OCI-LY1 (cell line): ENCODE results near the gene FAM9C.

ENCODE experiments used
- H2AFZ ChIP-seq: fragments of 200-600 bp; sonication (generic), shearing (Covaris generic); 2 replicates; pipeline ENCODE4 v1.6.0; 2014; ENCODE audit warnings: antibody characterized with exemption, mild to moderate bottlenecking, low read length
- H3F3A ChIP-seq: fragments of 200-600 bp; sonication (generic), shearing (Covaris generic); 2 replicates; pipeline ENCODE4 v1.6.0; 2014; ENCODE audit warnings: mild to moderate bottlenecking, antibody characterized with exemption, low read length, moderate library complexity; ENCODE audit not compliant: insufficient read depth
- H3K27ac ChIP-seq: fragments of 200-600 bp; sonication (generic); 2 replicates; pipeline ENCODE4 v1.5.1; 2014; ENCODE audit warnings: low read length, mixed run types, mild to moderate bottlenecking, low read depth; ENCODE audit not compliant: poor library complexity, severe bottlenecking
- H3K27me3 ChIP-seq: fragments of 200-600 bp; sonication (generic); 2 replicates; pipeline ENCODE4 v1.6.0; 2014; ENCODE audit warnings: antibody characterized with exemption, mild to moderate bottlenecking, low read length, moderate library complexity; ENCODE audit not compliant: insufficient read depth
- H3K36me3 ChIP-seq: fragments of 200-600 bp; sonication (generic); 2 replicates; pipeline ENCODE4 v1.6.1; 2014; ENCODE audit warnings: mild to moderate bottlenecking, antibody characterized with exemption, low read length, moderate library complexity, mixed read lengths; ENCODE audit not compliant: insufficient read depth
- H3K4me1 ChIP-seq: fragments of 200-600 bp; sonication (generic); 2 replicates; pipeline ENCODE4 v1.5.1; 2014; ENCODE audit warnings: mild to moderate bottlenecking, low read length, moderate library complexity; ENCODE audit not compliant: insufficient read depth, severe bottlenecking
- H3K4me2 ChIP-seq: fragments of 200-600 bp; sonication (generic), shearing (Covaris generic); 2 replicates; pipeline ENCODE4 v1.6.1; 2014; ENCODE audit warnings: low read length
- H3K4me3 ChIP-seq: fragments of 200-600 bp; sonication (generic); 2 replicates; pipeline ENCODE4 v1.5.1; 2014; ENCODE audit warnings: low read length, low read depth, mild to moderate bottlenecking, mixed read lengths; ENCODE audit not compliant: poor library complexity, severe bottlenecking
- H3K79me2 ChIP-seq: fragments of 200-600 bp; shearing (Covaris generic); 2 replicates; pipeline ENCODE4 v1.6.1; 2016; ENCODE audit warnings: mixed run types, low read length, mixed read lengths; ENCODE audit not compliant: insufficient read depth
- H3K9ac ChIP-seq: fragments of 200-600 bp; sonication (generic), shearing (Covaris generic); 2 replicates; pipeline ENCODE4 v1.6.1; 2014; ENCODE audit warnings: mild to moderate bottlenecking, low read length, mixed read lengths
- H3K9me2 ChIP-seq: fragments of 200-600 bp; sonication (generic), shearing (Covaris generic); 2 replicates; pipeline ENCODE4 v1.6.1; 2014; ENCODE audit warnings: low read depth, mild to moderate bottlenecking, low read length, mixed read lengths
- H3K9me3 ChIP-seq: fragments of 200-600 bp; shearing (Covaris generic); 2 replicates; pipeline ENCODE4 v1.6.1; 2014; ENCODE audit warnings: low read length, mixed read lengths
- H4K20me1 ChIP-seq: fragments of 200-600 bp; sonication (generic), shearing (Covaris generic); 2 replicates; pipeline ENCODE4 v1.6.0; 2016; ENCODE audit warnings: mild to moderate bottlenecking, low read length; ENCODE audit not compliant: insufficient read depth
- EZH2 ChIP-seq: fragments of 200-600 bp; sonication (generic), shearing (Covaris generic); IDR thresholded peaks from 2 replicates; pipeline ENCODE4 v1.8.0; 2017; ENCODE audit warnings: borderline replicate concordance, mixed run types, mild to moderate bottlenecking, antibody characterized with exemption, low read length, moderate library complexity, mixed read lengths
- TF ChIP-seq, protein P1 (sequence below): fragments of 200-600 bp; sonication (generic), shearing (Covaris generic); IDR thresholded peaks from 2 replicates; pipeline ENCODE4 v1.5.1; 2017; ENCODE audit warnings: mild to moderate bottlenecking, antibody characterized with exemption, low read length, moderate library complexity, mixed read lengths

Gene FAM9C

DNA sequence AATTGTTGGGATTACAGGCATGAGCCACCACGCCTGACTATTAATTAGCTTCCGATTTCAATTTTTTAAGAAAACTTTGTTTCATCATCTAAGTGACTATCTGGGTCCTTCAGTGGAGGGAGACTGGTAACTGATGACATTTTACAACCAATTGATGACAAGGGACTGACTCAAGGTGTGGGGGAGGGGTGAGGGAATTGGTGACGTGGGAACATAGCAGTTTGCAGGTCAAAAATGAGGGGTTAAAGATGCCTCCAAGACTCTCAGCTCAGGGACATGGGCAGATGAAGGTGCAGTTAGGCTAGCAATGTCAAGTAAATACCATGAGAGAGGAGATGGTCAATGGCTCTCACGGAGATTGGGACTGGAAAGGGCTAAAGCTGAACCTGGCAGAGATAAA is 5.7 kb upstream of the FAM9C start:
- H2AFZ ChIP-seq, result no peak overlapping the region

DNA sequence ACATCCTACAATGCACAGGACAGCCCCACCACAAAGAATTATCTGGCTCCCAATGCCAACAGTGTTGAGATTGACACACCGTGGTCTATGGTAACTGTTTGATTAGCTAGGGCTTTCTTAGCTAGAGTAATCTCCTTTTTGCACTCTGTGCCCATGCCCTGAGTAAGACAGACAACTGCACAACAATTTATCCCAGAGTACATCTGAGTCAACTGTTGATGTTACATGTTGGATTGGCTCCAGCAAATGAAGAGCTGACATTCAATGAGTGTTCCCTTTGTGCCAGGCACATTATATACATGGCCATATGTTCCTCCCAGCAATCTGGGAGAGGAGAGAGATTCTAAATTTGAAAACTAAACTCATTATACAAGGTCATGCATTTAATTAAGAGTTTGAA is 3.9 kb upstream of the FAM9C start:
- no peaks in the 10 kb centered on the region for H3K9me3 ChIP-seq
- H4K20me1 ChIP-seq, result no peaks in the 10 kb centered on the region
- TF ChIP-seq, protein P1, sequence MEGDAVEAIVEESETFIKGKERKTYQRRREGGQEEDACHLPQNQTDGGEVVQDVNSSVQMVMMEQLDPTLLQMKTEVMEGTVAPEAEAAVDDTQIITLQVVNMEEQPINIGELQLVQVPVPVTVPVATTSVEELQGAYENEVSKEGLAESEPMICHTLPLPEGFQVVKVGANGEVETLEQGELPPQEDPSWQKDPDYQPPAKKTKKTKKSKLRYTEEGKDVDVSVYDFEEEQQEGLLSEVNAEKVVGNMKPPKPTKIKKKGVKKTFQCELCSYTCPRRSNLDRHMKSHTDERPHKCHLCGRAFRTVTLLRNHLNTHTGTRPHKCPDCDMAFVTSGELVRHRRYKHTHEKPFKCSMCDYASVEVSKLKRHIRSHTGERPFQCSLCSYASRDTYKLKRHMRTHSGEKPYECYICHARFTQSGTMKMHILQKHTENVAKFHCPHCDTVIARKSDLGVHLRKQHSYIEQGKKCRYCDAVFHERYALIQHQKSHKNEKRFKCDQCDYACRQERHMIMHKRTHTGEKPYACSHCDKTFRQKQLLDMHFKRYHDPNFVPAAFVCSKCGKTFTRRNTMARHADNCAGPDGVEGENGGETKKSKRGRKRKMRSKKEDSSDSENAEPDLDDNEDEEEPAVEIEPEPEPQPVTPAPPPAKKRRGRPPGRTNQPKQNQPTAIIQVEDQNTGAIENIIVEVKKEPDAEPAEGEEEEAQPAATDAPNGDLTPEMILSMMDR, result no peak
- TF ChIP-seq EZH2, result no peak
- H3K4me3 ChIP-seq, result no peak overlapping the region
- no peak overlapping the region for H2AFZ ChIP-seq
- H3K4me2 ChIP-seq, result no peak overlapping the region
- peaks cover 30% of the 10 kb centered on the region for H3K4me1 ChIP-seq
- H3K79me2 ChIP-seq, result no peaks in the 10 kb centered on the region
- no peak overlapping the region for H3K27ac ChIP-seq
- H3K9ac ChIP-seq, result no peak overlapping the region
- no peaks in the 10 kb centered on the region for H3K9me2 ChIP-seq
- no peaks in the 10 kb centered on the region for H3K27me3 ChIP-seq
- no peaks in the 10 kb centered on the region for H3K36me3 ChIP-seq
- H3F3A ChIP-seq, result no peaks in the 10 kb centered on the region

More for the DNA sequence above, 5.7 kb upstream of the FAM9C start:
- no peaks in the 10 kb centered on the region for H3K79me2 ChIP-seq
- no peaks in the 10 kb centered on the region for H4K20me1 ChIP-seq
- H3K4me1 ChIP-seq, result peaks cover 26% of the 10 kb centered on the region
- H3K9me2 ChIP-seq, result no peaks in the 10 kb centered on the region
- H3K4me3 ChIP-seq, result no peak overlapping the region
- H3F3A ChIP-seq, result no peaks in the 10 kb centered on the region
- TF ChIP-seq, protein P1, result no peak
- TF ChIP-seq EZH2, result no peak
- no peaks in the 10 kb centered on the region for H3K9me3 ChIP-seq
- no peak overlapping the region for H3K27ac ChIP-seq
- no peaks in the 10 kb centered on the region for H3K27me3 ChIP-seq
- H3K36me3 ChIP-seq, result no peaks in the 10 kb centered on the region
- H3K9ac ChIP-seq, result no peak overlapping the region
- H3K4me2 ChIP-seq, result no peak overlapping the region

DNA sequence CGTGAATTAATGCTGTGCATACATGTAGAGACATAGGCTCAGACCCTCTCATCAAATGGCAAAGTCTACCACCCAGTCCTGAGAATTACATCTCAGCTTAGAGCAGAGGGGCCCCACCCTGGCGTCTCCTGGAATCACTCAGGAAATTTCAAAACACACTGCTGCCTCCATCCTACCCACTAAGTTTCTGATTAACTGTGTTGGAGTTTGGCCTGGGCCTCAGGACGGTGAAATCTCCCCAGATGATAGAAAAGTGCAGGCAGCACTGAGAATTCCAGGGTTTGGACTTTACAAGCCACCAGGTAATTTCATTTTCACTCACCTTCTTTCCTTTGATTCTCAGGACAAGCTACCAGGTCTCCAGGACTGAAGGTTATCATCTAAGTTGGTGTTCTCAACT is 3.3 kb upstream of the FAM9C start:
- Histone ChIP-seq H3F3A (no peaks in the 10 kb centered on the region), H3K36me3 (no peaks in the 10 kb centered on the region), H3K79me2 (no peaks in the 10 kb centered on the region), H3K9me2 (no peaks in the 10 kb centered on the region), H4K20me1 (no peaks in the 10 kb centered on the region), H3K9ac (no peak overlapping the region), H3K4me1 (peaks cover 36% of the 10 kb centered on the region), H3K27me3 (no peaks in the 10 kb centered on the region), H3K4me2 (no peak overlapping the region), H2AFZ (no peak overlapping the region), H3K27ac (no peak overlapping the region), H3K4me3 (no peak overlapping the region), H3K9me3 (no peaks in the 10 kb centered on the region)
- TF ChIP-seq, protein P1, result no peak
- TF ChIP-seq EZH2, result no peak
